Endodermal cell (in vitro differentiated cells): Measurements from ENCODE around the gene ARFGEF2. TPM values are rescaled to one million over a fixed set of nuclear protein-coding genes. Genes with fewer than 3 reads are reported as not detected.
"Not testable (repeated sequence)": the region's sequence is repeated elsewhere in the genome, so short reads cannot be mapped to it uniquely, and the experiment has no call there.

ENCODE experiments used
- DNase-seq: peaks from one replicate; pipeline ENCODE4 v3.0.0-alpha.2; 2017
- H3K27ac ChIP-seq: 2 replicates; pipeline ENCODE4 v1.5.1; 2013; ENCODE audit warnings: mild to moderate bottlenecking, low read depth, low read length, moderate library complexity
- H3K27me3 ChIP-seq: 2 replicates; pipeline ENCODE4 v1.6.1; 2013; ENCODE audit warnings: mild to moderate bottlenecking, low read length, moderate library complexity; ENCODE audit not compliant: insufficient read depth, control insufficient read depth, poor library complexity, severe bottlenecking
- H3K36me3 ChIP-seq: 2 replicates; pipeline ENCODE4 v1.7.0; 2013; ENCODE audit warnings: mild to moderate bottlenecking, low read length, moderate library complexity; ENCODE audit not compliant: control insufficient read depth, insufficient read depth
- H3K4me1 ChIP-seq: one replicate; pipeline ENCODE4 v1.7.0; 2013; ENCODE audit warnings: low read length; ENCODE audit not compliant: control insufficient read depth, insufficient read depth
- H3K4me3 ChIP-seq: 2 replicates; pipeline ENCODE4 v1.5.1; 2013; ENCODE audit warnings: mild to moderate bottlenecking, low read length, moderate library complexity
- H3K9ac ChIP-seq: 2 replicates; pipeline ENCODE4 v1.6.1; 2013; ENCODE audit warnings: mild to moderate bottlenecking, low read length, moderate library complexity; ENCODE audit not compliant: poor library complexity, severe bottlenecking; ENCODE audit errors: extremely low read depth
- H3K9me3 ChIP-seq: 2 replicates; pipeline ENCODE4 v1.6.1; 2013; ENCODE audit warnings: mild to moderate bottlenecking, low read length, moderate library complexity; ENCODE audit not compliant: control insufficient read depth
- H3K27ac Mint-ChIP-seq: 2 replicates; pipeline ENCODE4 v1.8.0; 2020; ENCODE audit warnings: mixed read lengths
- H3K27me3 Mint-ChIP-seq: 2 replicates; pipeline ENCODE4 v1.8.0; 2021; ENCODE audit warnings: mild to moderate bottlenecking, mixed read lengths; ENCODE audit not compliant: insufficient read depth
- H3K36me3 Mint-ChIP-seq: 2 replicates; pipeline ENCODE4 v1.8.0; 2020; ENCODE audit warnings: low read depth, mixed read lengths
- H3K4me1 Mint-ChIP-seq: 2 replicates; pipeline ENCODE4 v1.8.0; 2020; ENCODE audit warnings: mixed read lengths
- H3K4me3 Mint-ChIP-seq: 2 replicates; pipeline ENCODE4 v1.8.0; 2020; ENCODE audit warnings: mild to moderate bottlenecking, moderate library complexity, mixed read lengths
- H3K9me3 Mint-ChIP-seq: 2 replicates; pipeline ENCODE4 v1.8.0; 2020; ENCODE audit warnings: mild to moderate bottlenecking, mixed read lengths
- WGBS, 2 experiments: methylation state at CpG; one replicate each; pipeline versions ENCODE4 v1.1.5 to v1.1.7; 2013; ENCODE audit warnings: missing lambda C conversion rate in 2 of 2, mixed read lengths in 1 of 2; ENCODE audit not compliant: insufficient coverage in 1 of 2, insufficient read length in 1 of 2; 5-methylcytosine and 5-hydroxymethylcytosine counted together
- total RNA-seq, 2 donors: library from RNA; stranded (reverse); fragmentation: NEBNext Ultra II Directional in 1 of 2; extraction: Animal tissue kit (Norgen Biotek cat#: 25700) in 1 of 2; gene quantifications; 2 replicates in 1 of 2; 3 replicates in 1 of 2; pipeline ENCODE4 v1.2.1, GENCODE V29; 2021
- TF ChIP-seq, protein P1 (sequence below): fragments of 200-600 bp; sonication (generic); conservative IDR thresholded peaks from 2 replicates; pipeline ENCODE4 v1.5.0; 2021; ENCODE audit warnings: antibody characterized with exemption, mild to moderate bottlenecking

Gene ARFGEF2
- total RNA-seq, 2 donors from 2014 or later, result 23.6 to 29.4 TPM

DNA sequence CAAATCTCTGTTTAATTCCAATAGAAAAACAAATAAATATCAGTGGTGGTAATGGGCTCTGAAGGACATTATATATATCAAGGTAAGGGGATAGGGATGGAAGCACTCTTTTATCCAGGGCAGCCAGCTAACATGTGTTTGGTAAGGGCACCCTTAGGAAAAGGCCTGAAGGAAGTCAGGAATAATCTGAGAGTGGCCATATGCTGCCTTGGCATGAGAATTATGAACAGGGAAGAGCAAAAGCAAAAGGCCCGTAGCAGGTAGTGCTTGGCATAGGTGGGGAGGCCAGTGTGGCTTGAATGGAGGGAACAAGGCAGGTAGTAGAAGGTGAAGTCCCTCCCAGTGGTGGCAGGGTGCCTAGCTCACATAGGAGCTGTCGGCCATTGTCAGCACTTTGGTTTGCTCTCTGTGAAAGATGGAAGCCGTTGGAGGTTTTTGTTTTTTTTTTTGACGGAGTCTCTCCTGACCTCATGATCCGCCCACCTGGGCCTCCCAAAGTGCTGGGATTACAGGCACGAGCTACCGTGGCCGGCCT lies 85.0 kb downstream of the ARFGEF2 start:
- Histone ChIP-seq H3K9me3 (no peaks in the 10 kb centered on the region), H3K4me3 (no peak overlapping the region), H3K4me1 (no peaks in the 10 kb centered on the region), H3K36me3 (peaks cover 71% of the 10 kb centered on the region), H3K9ac (no peak overlapping the region), H3K27ac (no peak overlapping the region), H3K27me3 (no peaks in the 10 kb centered on the region)
- WGBS, 2 experiments, result 94 to 96% methylated on average over 4 to 8 of the region's 8 CpGs
- H3K4me3 Mint-ChIP-seq, result no peak overlapping the region
- H3K9me3 Mint-ChIP-seq, result no peaks in the 10 kb centered on the region
- TF ChIP-seq, protein P1, sequence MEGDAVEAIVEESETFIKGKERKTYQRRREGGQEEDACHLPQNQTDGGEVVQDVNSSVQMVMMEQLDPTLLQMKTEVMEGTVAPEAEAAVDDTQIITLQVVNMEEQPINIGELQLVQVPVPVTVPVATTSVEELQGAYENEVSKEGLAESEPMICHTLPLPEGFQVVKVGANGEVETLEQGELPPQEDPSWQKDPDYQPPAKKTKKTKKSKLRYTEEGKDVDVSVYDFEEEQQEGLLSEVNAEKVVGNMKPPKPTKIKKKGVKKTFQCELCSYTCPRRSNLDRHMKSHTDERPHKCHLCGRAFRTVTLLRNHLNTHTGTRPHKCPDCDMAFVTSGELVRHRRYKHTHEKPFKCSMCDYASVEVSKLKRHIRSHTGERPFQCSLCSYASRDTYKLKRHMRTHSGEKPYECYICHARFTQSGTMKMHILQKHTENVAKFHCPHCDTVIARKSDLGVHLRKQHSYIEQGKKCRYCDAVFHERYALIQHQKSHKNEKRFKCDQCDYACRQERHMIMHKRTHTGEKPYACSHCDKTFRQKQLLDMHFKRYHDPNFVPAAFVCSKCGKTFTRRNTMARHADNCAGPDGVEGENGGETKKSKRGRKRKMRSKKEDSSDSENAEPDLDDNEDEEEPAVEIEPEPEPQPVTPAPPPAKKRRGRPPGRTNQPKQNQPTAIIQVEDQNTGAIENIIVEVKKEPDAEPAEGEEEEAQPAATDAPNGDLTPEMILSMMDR, result no peak
- peaks cover 56% of the 10 kb centered on the region for H3K36me3 Mint-ChIP-seq
- no peaks in the 10 kb centered on the region for H3K4me1 Mint-ChIP-seq
- H3K27ac Mint-ChIP-seq, result no peak overlapping the region
- no peaks in the 10 kb centered on the region for H3K27me3 Mint-ChIP-seq
- no peak for DNase-seq

DNA sequence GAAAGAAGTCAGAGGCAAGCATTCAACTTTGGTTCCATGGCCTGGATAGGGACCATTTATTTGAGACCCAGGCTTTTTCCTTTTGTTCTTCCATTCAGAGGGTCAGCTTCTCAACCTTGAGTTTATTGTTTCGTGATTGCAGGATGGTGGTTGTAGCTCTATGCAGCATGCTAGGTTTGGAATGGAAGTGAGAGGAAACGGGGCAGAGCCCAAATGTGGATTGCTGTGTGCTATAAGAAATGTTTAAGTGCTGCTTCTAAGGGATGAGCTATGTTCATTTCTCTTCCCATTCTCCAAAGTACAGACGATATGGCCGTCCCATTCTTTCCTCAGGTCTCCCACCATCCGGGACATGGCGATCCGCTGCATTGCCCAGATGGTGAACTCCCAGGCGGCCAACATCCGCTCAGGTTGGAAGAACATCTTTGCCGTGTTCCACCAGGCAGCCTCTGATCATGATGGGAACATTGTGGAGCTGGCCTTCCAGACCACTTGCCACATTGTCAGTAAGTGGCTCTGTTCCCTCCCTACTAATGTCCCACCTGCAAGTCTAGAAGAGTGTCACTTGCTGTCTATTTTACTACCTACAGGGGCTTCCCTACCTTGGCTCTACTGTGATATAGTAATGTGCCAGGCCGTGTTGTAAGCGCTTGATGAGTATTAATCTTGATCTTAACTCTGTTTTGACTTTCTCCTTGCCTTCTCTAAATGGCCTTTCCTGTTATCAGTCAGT lies 88.6 kb downstream of the ARFGEF2 start:
- Histone ChIP-seq H3K4me1 (no peaks in the 10 kb centered on the region), H3K27me3 (no peaks in the 10 kb centered on the region), H3K4me3 (no peak overlapping the region), H3K9ac (no peak overlapping the region), H3K27ac (no peak overlapping the region), H3K9me3 (no peaks in the 10 kb centered on the region), H3K36me3 (peaks cover 84% of the 10 kb centered on the region)
- Mint-ChIP-seq H3K27me3 (no peaks in the 10 kb centered on the region), H3K9me3 (no peaks in the 10 kb centered on the region), H3K4me3 (no peak overlapping the region), H3K4me1 (no peaks in the 10 kb centered on the region), H3K36me3 (peaks cover 71% of the 10 kb centered on the region), H3K27ac (no peak overlapping the region)
- DNase-seq, result no peak
- TF ChIP-seq, protein P1, result no peak
- WGBS, 2 experiments, result 93 to 96% methylated on average over 11 to 12 of the region's 12 CpGs

GRCh38 chr20:49024220-49024619 lies 102.7 kb downstream of the ARFGEF2 start:
- no peaks in the 10 kb centered on the region for H3K9me3 Mint-ChIP-seq
- Histone ChIP-seq H3K4me3 (no peak overlapping the region), H3K9ac (no peak overlapping the region), H3K4me1 (no peaks in the 10 kb centered on the region), H3K36me3 (peaks cover 78% of the 10 kb centered on the region), H3K27me3 (no peaks in the 10 kb centered on the region), H3K9me3 (no peaks in the 10 kb centered on the region), H3K27ac (no peak overlapping the region)
- H3K36me3 Mint-ChIP-seq, result peaks cover 58% of the 10 kb centered on the region
- no peaks in the 10 kb centered on the region for H3K4me1 Mint-ChIP-seq
- DNase-seq, result no peak
- H3K27ac Mint-ChIP-seq, result no peak overlapping the region
- no peaks in the 10 kb centered on the region for H3K27me3 Mint-ChIP-seq
- WGBS, 2 experiments, result 93 to 97% methylated on average over 5 of the region's 5 CpGs
- TF ChIP-seq, protein P1, result no peak
- H3K4me3 Mint-ChIP-seq, result no peak overlapping the region

DNA sequence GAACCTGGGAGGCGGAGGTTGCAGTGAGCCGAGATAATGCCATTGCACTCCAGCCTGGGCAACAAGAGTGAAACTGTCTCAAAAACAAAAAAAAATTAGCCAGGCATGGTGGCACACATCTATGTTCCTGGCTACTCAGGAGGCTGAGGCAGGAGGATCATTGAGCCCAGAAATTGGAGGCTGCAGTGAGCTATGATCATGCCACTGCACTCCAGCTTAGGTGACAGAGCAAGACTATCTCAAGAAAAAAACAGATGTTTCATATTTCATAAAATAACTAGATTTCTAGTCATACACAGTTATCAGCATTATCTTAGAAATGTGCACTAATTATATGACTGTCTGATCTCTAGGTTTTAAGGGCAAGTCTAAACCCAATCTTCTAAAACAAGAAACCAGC lies 106.7 kb downstream of the ARFGEF2 start:
- WGBS, 2 experiments, result 60 to 98% methylated on average over 1 to 2 of the region's 2 CpGs
- not testable (repeated sequence) for H3K27me3 ChIP-seq, H3K9ac ChIP-seq, H3K27ac ChIP-seq, H3K4me3 ChIP-seq, H3K4me1 Mint-ChIP-seq, H3K27me3 Mint-ChIP-seq, H3K4me1 ChIP-seq, H3K4me3 Mint-ChIP-seq, H3K9me3 Mint-ChIP-seq, H3K27ac Mint-ChIP-seq, H3K9me3 ChIP-seq
- peaks cover 56% of the 10 kb centered on the region for H3K36me3 Mint-ChIP-seq
- peaks cover 67% of the 10 kb centered on the region for H3K36me3 ChIP-seq
- DNase-seq, result peak; percentile 5
